Large intestine (tissue), 3 donors: Measurements from ENCODE around the gene TRPC4AP. TPM values are rescaled to one million over a fixed set of nuclear protein-coding genes. Genes with fewer than 3 reads are reported as not detected.

ENCODE experiments used
- DNase-seq, 2 donors: peaks; one replicate each; pipeline versions ENCODE4 v3.0.0 to v3.0.0-alpha.2; 2013
- H3K27ac ChIP-seq: one replicate; pipeline ENCODE4 v1.5.1; 2013; ENCODE audit warnings: low read length
- H3K27me3 ChIP-seq: 2 replicates; pipeline ENCODE4 v1.6.1; 2013; ENCODE audit warnings: low read length; ENCODE audit not compliant: control insufficient read depth, insufficient read depth
- H3K36me3 ChIP-seq: 2 replicates; pipeline ENCODE4 v1.6.1; 2013; ENCODE audit warnings: low read length; ENCODE audit not compliant: control insufficient read depth, insufficient read depth
- H3K4me1 ChIP-seq: one replicate; pipeline ENCODE4 v1.6.1; 2013; ENCODE audit warnings: low read length; ENCODE audit not compliant: control insufficient read depth, insufficient read depth
- H3K4me3 ChIP-seq: one replicate; pipeline ENCODE4 v1.5.1; 2013; ENCODE audit warnings: low read length
- H3K9me3 ChIP-seq: one replicate; pipeline ENCODE4 v1.6.1; 2013; ENCODE audit warnings: mild to moderate bottlenecking, low read depth, low read length, moderate library complexity; ENCODE audit not compliant: control insufficient read depth
- WGBS: methylation state at CpG from one replicate; pipeline ENCODE4 v1.1.5; 2013; ENCODE audit warnings: low lambda C conversion rate; ENCODE audit not compliant: insufficient coverage; 5-methylcytosine and 5-hydroxymethylcytosine counted together
- polyA plus RNA-seq: library from polyadenylated mRNA; unstranded; fragments of 120-200 nt; gene quantifications from one replicate; pipeline ENCODE4 v1.2.1, GENCODE V29; 2013

Gene TRPC4AP
- polyA plus RNA-seq, 1 donor: 51.6 TPM

DNA sequence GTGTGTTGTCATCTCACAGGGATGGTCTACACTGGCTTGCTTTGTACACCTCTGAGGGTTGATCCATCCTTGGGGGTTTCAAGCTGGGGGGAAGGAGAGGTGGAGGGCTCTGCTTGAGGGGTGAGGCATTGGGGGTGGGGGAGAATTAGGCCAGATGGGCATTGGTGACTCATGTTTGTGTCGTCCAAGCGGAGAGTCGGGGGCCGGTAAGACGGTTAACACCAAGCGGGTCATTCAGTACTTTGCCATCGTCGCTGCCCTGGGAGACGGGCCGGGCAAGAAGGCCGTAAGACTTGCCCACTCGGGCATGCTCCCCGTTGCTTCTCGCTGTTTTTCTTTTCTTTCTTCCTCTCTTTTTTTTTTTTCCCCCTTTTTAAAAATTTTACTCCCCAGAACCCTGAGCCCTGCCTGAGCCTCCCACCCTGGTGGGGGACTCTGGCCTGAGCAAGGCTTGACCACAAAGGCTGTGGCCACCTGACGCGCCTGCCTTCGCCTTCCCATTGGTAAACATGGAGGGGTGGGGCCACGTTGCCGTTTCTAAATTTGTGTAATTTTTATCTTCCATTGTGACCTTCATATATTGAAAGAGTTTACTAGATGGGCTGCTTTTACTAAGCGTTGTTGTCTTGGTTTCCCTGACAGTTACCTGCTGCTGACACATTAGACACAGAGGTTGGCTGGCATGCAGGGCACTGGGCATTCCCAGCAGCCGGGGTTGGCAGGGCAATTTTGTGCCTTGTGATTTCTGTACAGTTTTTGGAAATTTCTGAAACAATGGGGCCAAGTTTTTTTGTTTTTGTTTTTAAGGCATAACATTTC is 110.1 kb downstream of the TRPC4AP start:
- H3K36me3 ChIP-seq: no peaks in the 10 kb centered on the region
- no peak overlapping the region for H3K27ac ChIP-seq
- 95% methylated on average over 8 of the region's 21 CpGs for WGBS
- no peaks in the 10 kb centered on the region for H3K9me3 ChIP-seq
- no peak for DNase-seq
- H3K4me3 ChIP-seq: no peak overlapping the region
- H3K27me3 ChIP-seq: peaks cover 42% of the 10 kb centered on the region
- peaks cover 12% of the 10 kb centered on the region for H3K4me1 ChIP-seq

DNA sequence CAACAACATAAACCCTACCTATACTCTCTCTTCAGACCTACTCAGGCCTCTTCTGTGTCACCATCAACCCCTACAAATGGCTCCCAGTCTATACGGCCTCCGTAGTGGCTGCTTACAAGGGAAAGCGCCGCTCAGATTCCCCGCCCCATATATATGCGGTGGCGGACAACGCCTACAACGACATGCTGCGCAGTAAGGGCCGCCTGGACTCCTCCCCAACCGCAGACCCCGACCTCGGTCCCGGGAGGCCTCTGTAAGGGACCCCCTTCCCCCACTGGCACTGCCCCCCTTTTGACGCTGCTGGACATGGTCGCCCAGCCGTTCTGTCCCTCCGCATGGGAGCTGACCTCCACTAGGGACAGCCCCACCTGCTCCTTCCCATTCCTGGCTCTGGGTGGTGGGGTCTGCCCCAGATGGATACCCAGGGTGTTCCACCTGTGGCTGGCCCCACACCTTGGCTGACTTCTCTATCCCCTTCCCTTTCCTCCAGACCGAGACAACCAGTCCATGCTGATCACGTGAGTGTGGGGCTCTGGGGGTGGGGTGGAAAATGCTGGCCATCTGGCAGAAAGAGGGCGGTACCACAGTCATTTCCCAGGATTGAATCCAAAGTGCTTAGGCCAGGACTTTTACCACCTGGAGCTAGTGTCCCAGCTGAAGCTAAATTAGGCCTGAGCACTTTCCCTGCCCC is 111.9 kb downstream of the TRPC4AP start:
- no peak overlapping the region for H3K4me3 ChIP-seq
- no peaks in the 10 kb centered on the region for H3K36me3 ChIP-seq
- DNase-seq: peak; percentile 19 to 62
- no CpG with 5 or more reads among the region's 22 CpGs for WGBS
- H3K9me3 ChIP-seq: no peaks in the 10 kb centered on the region
- H3K4me1 ChIP-seq: peaks cover 12% of the 10 kb centered on the region
- H3K27ac ChIP-seq: no peak overlapping the region
- H3K27me3 ChIP-seq: peaks cover 42% of the 10 kb centered on the region

DNA sequence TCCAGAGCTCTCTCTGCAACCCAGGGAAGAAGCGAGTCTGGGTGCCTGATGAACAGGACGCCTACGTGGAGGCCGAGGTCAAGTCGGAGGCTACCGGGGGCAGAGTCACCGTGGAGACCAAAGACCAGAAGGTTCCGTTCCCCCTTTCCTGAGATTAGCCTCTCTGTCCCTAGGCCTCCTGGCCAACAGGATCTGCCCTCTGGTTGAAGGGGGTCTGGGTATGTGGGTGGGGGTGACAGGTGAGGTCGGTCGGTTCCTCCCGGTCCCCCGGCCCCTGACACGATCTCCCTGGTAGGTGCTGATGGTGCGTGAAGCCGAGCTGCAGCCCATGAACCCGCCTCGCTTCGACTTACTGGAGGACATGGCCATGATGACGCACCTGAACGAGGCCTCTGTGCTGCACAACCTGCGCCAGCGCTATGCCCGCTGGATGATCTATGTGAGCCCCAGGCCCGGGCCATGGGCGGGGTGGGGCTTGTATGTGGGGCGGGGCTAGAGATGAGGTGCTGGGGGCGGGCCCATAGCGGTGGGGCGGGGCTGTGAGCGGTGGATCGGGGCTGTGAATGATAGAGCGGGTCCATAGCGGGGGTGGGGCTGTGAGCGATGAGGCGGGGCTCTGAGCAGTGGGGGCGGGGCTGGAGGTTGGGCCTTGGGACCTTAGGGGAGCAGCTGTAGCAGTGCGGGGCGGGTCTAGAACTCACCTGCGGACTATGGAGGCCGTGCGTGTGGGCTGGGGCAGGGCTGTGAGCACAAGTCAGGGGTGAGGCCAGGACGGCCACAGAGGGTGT is 113.0 kb downstream of the TRPC4AP start:
- H3K27me3 ChIP-seq: peaks cover 33% of the 10 kb centered on the region
- H3K27ac ChIP-seq: no peak overlapping the region
- DNase-seq: no peak
- H3K9me3 ChIP-seq: no peaks in the 10 kb centered on the region
- WGBS: no CpG with 5 or more reads among the region's 42 CpGs
- no peak overlapping the region for H3K4me3 ChIP-seq
- peaks cover 12% of the 10 kb centered on the region for H3K4me1 ChIP-seq
- H3K36me3 ChIP-seq: no peaks in the 10 kb centered on the region

DNA sequence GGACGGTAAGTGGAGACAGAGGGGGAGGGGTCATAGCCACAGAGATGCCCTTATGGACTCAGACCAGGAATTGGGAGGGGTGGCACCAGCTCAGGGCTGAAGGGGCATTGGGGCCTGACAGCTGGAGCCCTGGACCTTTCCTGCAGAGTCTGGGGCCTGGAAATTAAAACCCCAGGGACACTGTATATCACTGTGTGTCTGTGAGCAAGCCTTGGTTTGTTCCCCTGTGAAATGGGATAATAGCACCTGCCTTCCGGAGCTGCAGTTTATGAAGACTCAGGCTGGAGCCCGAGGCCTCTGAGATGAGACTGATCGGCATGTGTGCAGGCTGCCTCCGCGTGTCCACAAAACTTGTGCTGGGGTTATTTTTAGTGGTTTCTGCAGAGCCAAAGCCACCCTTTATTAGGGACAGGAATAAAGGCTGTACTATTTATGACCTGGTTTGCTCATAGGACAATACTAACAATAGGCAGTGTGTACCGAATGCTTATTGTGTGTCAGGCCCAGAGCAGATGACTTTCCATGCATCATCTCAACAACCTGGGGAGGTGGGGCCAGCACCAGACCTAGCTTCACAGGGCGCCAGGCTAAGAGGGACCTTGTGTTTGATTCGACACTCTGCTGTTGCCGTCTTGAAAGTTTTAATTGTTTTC is 114.4 kb downstream of the TRPC4AP start:
- DNase-seq: no peak
- Histone ChIP-seq H3K4me1 (peaks cover 6% of the 10 kb centered on the region), H3K27me3 (peaks cover 28% of the 10 kb centered on the region), H3K36me3 (no peaks in the 10 kb centered on the region), H3K9me3 (no peaks in the 10 kb centered on the region), H3K27ac (no peak overlapping the region), H3K4me3 (no peak overlapping the region)
- no CpG with 5 or more reads among the region's 10 CpGs for WGBS

DNA sequence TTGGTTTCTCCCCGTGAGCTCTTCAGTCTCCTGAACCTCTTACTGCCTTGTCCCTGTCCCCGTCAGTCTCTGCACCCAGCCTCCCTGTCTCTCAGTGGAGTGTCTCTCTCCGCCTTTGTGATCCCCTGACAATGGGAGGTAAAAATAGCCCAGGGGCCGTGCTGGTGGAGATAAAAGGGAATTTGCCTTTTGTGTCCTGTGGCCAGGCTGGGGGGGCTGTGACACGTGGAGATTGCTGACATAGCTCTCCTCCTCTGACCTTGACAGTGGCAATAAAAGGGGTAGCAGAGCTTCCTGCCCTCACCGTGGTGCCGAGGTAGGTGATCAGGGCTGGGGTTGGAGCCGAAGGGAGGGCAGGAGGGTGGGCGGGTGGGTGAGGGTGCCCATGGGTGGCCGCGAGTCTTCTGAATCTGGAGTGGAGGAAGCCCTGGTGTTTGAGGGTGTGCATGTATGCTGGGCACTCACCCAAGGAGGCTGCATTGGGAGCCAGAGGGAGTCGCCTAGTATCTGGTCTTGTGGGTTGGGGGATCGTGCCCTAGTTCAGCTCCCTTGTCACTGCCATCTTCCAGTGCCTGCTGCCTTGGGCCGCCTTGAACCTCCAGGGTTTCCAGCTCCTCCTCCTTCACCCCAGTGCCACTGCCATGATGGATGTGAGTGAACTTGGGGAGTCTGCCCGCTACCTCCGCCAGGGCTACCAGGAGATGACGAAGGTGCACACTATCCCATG is 115.1 kb downstream of the TRPC4AP start:
- no peaks in the 10 kb centered on the region for H3K9me3 ChIP-seq
- H3K27ac ChIP-seq: no peak overlapping the region
- no peak for DNase-seq
- H3K36me3 ChIP-seq: no peaks in the 10 kb centered on the region
- H3K4me1 ChIP-seq: peaks cover 6% of the 10 kb centered on the region
- no CpG with 5 or more reads among the region's 17 CpGs for WGBS
- H3K27me3 ChIP-seq: peaks cover 28% of the 10 kb centered on the region
- H3K4me3 ChIP-seq: no peak overlapping the region

DNA sequence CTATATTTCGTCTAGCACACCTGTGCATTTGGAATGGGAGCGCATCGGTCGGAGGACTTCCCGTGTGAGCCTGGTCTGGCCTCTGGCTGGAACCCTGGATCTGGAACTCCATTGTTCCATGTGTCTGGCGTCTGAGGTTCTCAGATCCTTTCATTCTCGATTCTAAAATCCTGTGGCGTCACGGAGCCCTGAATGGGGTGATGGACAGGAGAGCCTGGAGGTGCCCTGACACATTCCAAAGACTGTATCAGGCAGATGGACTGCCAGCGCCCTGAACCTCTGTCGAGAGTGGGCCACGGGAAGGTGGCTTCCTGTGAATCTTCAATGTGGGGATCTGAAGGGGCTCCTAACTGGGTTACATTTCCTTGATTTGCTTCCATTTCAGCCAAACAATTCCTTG is 116.3 kb downstream of the TRPC4AP start:
- Histone ChIP-seq H3K4me1 (peaks cover 5% of the 10 kb centered on the region), H3K27me3 (peaks cover 33% of the 10 kb centered on the region), H3K36me3 (no peaks in the 10 kb centered on the region), H3K9me3 (no peaks in the 10 kb centered on the region), H3K27ac (no peak overlapping the region), H3K4me3 (no peak overlapping the region)
- WGBS: no CpG with 5 or more reads among the region's 12 CpGs
- no peak for DNase-seq

DNA sequence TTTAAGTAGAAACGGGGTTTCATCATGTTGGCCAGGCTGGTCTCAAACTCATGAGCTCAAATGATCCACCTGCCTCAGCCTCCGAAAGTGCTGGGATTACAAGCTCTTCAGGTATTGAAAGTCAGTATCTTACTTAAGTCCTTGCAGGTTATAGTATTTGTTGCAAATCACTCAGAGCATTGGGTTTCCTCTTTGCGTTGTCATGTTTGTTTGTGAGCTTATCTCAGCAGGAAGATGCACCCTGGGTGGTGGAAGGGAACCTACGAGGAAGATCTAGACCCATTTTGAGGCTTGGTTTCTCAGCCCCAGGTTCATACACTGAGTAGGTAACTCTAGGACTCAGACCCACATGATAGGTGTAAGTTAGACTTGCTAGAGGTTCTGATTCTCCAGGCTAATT is 118.4 kb downstream of the TRPC4AP start:
- DNase-seq: no peak
- H3K27me3 ChIP-seq: peaks cover 39% of the 10 kb centered on the region
- H3K9me3 ChIP-seq: no peaks in the 10 kb centered on the region
- no CpG with 5 or more reads among the region's 4 CpGs for WGBS
- no peaks in the 10 kb centered on the region for H3K36me3 ChIP-seq
- H3K4me1 ChIP-seq: no peaks in the 10 kb centered on the region
- no peak overlapping the region for H3K27ac ChIP-seq
- H3K4me3 ChIP-seq: no peak overlapping the region

DNA sequence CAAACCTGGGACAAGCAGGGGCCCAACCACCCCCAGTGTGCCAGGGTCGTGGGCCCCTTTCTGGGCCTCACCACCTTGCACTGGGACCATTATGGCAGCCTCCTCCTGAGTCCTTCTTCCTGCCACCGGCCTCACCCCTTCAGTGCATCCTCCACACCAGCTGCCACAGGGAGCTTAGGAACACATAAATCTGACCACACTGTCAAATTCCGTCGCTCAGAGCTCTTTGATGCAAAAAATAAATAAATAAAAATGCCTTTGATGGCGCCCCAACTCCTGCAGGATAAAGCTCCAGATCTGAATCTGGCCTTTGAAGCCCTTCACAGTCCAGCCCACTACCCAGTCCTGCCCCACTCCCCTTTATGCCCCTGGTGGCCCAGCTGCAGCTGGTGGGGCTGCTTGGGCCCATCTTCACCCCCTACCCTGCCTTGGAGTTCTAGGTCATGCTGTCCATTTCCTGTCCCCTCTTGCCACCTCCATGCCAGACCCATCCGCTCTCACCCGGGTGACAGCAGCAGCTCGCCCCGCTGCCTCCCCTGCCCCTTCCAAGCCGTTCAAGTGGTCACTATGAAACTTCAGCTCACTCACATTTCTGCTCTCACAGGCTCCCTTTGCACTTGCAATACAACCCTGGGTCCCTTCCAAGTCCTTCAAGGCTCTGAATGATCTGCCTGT is 120.9 kb downstream of the TRPC4AP start:
- Histone ChIP-seq H3K27me3 (peaks cover 35% of the 10 kb centered on the region), H3K4me3 (no peak overlapping the region), H3K9me3 (no peaks in the 10 kb centered on the region), H3K27ac (no peak overlapping the region), H3K36me3 (no peaks in the 10 kb centered on the region), H3K4me1 (no peaks in the 10 kb centered on the region)
- no CpG with 5 or more reads among the region's 10 CpGs for WGBS
- DNase-seq: no peak

DNA sequence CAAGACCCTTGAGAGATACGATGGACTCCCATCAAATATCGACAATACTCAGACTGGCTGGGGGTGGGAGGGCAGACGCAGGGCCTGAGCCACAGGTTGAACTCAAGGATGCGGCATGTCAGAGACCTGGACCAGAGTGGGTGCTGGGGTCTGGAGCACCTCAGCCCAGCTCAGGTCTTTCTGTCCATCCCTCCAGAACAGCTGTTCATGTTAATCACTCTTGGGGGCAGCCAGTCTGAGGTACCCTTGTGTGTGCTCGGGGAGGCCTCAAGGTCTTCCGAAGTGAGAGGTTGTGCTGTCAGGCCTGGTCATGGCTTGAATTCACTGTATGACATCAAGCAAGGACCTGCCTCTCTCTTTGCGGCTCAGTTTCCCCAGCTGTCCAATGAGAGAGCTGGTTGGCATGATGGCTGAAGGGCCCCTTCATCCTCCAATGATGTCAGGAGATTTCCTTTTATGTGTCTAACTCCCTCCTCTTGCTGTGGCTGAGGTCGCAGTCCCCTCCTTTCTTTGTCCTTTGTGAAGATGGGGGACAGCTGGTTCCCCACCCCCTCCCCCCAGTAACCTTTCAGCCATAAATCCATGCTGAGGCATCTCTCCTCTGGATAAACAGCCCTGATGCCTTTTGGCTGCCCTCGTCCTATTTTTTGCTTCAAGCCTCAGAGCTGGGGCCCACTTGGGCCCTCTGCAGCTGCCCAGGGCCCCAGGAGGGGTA is 121.6 kb downstream of the TRPC4AP start:
- H3K4me3 ChIP-seq: no peak overlapping the region
- 100% methylated on average over 1 of the region's 9 CpGs for WGBS
- H3K36me3 ChIP-seq: no peaks in the 10 kb centered on the region
- no peaks in the 10 kb centered on the region for H3K9me3 ChIP-seq
- DNase-seq: no peak
- H3K4me1 ChIP-seq: no peaks in the 10 kb centered on the region
- H3K27me3 ChIP-seq: peaks cover 32% of the 10 kb centered on the region
- no peak overlapping the region for H3K27ac ChIP-seq
